H7 (cell line): Measurements from ENCODE around the gene GRK4. TPM values are rescaled to one million over a fixed set of nuclear protein-coding genes. Genes with fewer than 3 reads are reported as not detected.
A peak's percentile ranks its signal among the peaks of the same experiment; 100 is the strongest.
"Not testable (repeated sequence)": the region's sequence is repeated elsewhere in the genome, so short reads cannot be mapped to it uniquely, and the experiment has no call there.

Source experiments
- DNase-seq: peaks from one replicate; pipeline ENCODE4 v3.0.0; 2012
- H3K27me3 ChIP-seq: 2 replicates; pipeline ENCODE4 v1.6.0; 2011; ENCODE audit warnings: mild to moderate bottlenecking, low read length; ENCODE audit not compliant: control insufficient read depth, insufficient read depth
- H3K36me3 ChIP-seq: replicated peaks from 2 replicates; pipeline ENCODE4 v1.5.1; 2011; ENCODE audit warnings: low read length; ENCODE audit not compliant: control insufficient read depth, insufficient read depth
- H3K4me3 ChIP-seq: 2 replicates; pipeline ENCODE4 v1.5.1; 2011; ENCODE audit warnings: low read depth, mild to moderate bottlenecking, control low read depth, low read length, moderate library complexity; ENCODE audit not compliant: insufficient read depth
- total RNA-seq: library from RNA; depleted of rRNA; stranded (reverse); fragments of >200 nt; shearing (Covaris generic); gene quantifications from 2 replicates; pipeline ENCODE4 v1.2.3, GENCODE V29; 2014

GRK4 gene
- total RNA-seq, 1 experiment from 2014 or later, result 0.48 TPM

DNA sequence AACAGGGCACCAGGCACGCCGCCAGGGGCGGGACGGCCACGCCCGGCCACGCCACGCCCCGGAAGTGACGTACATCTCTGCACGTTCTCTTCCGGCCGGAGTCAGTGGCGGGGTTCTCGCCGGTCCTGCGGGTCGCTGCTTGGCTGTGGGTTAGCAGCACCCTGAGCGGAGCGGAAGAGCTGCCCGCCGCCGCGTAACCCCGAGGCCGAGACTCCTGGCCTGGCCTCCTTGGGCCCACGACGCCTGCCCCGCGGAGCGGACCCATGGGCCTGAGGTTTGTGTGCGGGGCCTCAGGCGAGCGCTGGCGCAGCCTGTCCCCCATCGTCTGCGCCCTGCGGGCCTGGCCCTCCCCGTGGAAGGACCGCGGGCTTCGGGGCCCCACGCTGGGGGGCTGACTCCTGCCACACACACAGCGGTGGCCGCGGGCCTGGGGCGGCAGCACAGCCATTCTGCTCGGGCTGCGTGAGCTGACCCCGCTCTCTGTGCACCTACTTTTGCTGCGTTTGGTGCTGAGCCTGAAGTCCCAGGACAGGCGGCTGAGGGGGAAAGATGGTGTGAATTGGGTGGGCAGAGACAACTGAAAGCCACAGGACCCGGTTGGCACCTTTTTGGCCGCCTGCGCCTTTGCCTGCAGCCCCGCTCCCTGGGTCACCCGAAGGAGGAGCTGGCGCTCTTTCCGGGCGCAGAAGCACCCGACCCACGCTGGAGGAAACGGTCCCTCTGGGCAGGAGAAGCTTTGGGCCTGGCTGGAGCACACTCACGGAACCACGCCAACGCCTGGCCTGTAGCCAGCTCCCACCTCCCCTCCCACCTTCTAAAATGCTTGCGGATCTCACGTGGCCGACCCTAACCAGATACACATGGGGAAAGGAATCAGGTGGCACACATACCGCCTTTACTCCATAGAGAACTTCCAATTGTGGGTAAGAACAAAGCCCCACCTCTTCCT lies 28.3 kb upstream of the GRK4 start:
- Histone ChIP-seq H3K36me3 (peaks cover 23% of the 10 kb centered on the region), H3K4me3 (peak overlapping the region; percentile 93), H3K27me3 (no peaks in the 10 kb centered on the region)
- no peak for DNase-seq

DNA sequence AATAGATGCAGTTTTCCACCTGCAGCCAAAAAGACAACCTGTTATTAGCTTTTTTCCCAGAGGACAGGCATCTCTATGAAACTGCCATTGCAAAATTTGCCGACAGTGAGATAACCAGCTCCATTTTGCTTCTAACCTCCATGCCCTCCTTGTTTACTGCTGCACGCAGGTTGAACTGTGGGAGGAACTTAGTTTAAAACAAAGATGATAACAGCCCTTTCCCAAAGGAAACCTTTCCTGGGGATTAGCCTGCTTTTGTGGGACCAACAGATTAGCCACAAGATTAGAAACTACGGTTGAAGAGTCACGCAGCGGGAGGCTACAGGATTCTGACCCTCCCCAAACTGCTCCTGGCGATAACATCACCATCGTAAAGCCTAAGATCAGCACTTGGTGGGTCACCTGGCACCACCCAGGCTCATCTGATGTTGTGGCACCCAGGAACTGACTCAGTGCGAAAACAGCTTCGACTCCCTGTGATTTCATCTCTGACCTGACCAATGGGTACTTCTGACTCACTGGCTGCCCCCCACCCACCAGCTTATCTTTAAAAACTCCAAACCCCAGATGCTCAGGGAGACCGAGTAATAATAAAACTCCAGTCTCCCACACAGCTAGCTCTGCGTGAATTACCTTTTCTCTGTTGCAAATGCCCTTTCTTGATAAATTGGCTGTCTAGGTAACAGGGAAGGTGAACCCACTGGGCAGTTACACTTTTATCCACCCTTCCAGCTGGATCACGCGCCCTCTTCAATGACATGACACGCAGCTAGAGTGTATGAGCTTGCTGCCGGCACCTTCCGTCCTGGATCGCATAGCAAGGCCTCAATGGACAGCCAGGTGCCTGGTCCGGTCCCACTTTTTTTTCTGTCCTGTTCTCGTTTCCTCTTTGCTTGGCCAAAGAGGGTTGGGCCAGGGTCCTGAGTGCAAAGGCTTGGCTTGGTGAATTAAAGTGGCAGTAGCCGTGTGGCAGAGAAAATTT lies 27.3 kb upstream of the GRK4 start:
- H3K4me3 ChIP-seq, result peak overlapping the region; percentile 93; the same call in 1 of the 2 replicates
- DNase-seq, result no peak
- no peaks in the 10 kb centered on the region for H3K27me3 ChIP-seq
- peaks cover 31% of the 10 kb centered on the region for H3K36me3 ChIP-seq

DNA sequence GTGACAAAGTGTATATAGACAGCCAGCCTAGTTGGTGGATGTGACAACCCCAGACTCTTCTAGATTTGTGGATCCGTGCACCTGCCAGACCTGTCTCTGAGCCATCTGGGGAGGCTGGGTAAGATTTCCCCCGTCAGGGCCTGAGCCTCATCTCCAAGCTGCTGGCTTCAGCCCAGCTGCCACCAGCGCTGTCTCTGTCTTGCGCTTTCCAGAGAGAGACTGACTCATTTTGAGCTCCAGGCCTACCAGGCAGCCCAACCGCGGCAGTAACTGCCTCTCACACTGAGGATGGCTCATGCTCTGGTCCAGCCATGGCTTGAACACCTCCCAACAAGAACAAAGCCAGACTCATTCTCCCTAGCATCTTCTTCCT lies 26.6 kb upstream of the GRK4 start:
- Histone ChIP-seq H3K27me3 (no peaks in the 10 kb centered on the region), H3K4me3 (no peak overlapping the region), H3K36me3 (peaks cover 33% of the 10 kb centered on the region)
- no peak for DNase-seq

DNA sequence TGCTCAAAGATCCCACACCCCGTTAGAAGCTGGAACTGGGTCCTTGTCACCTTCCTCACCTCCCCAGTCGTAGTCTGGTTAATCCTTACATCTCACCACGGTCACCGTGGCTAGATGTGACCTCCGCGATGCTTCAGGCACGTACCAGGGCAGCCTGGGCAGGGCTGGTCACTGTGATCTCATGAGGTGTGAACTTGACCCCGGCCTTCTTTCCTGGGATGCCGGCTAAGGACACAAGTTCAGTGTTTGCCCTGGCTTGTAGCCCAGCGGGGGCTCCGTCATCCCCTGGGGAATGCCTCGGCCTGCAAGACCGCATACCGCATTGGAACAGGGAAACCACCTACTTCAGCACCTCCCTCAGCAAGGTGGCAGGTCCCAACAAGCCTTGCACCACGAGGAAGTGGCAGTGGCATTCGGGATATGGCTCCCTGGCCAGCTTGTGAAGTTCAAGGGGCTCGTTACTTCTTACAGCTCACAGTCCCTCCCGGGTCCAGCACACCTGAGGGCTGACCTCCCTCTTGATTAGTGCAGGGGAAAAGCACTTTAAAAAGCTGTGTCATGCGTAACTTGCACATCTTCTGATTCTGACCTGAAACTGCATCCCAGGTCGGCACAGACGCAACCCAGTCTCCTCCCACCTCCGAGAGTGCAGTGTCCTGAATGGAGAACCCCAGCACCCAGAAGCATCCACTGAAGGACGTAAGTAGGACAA lies 26.1 kb upstream of the GRK4 start:
- Histone ChIP-seq H3K36me3 (peaks cover 34% of the 10 kb centered on the region), H3K4me3 (no peak overlapping the region), H3K27me3 (no peaks in the 10 kb centered on the region)
- no peak for DNase-seq

DNA sequence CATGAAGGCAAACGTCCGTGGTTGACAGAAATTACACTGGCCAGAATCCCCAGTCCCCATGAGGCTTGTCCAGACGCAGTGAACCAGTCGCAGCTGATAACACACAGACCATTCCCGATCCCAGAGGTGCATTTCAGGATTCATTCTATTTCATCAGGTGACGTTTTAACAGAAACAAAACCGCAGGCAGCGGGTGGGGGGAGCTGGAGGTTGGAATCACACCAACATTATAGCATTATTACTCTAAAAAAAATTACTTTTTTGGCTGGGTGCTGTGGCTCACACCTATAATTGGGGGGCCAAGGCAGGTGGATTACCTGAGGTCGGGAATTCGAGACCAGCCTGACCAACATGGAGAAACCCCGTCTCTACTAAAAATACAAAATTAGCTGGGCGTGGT lies 25.4 kb upstream of the GRK4 start:
- Histone ChIP-seq H3K36me3 (peaks cover 34% of the 10 kb centered on the region), H3K27me3 (no peaks in the 10 kb centered on the region), H3K4me3 (no peak overlapping the region)
- no peak for DNase-seq

DNA sequence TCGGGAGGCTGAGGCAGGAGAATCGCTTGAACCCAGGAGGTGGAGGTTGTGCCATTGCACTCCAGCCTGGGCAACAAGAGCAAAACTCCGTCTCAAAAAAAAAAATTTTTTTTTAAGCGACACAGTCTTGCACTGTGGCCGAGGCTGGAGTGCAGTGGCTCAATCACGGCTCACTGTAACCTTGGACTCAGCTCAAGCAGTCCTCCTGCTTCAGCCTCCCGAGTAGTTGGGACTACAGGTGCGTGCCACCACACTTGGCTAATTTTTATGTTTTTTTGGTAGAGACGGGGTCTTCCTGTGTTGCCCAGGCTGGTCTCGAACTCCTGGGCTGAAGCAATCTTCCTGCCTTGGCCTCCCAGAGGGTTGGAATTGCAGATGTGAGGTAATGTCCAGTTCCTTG lies 25.0 kb upstream of the GRK4 start:
- H3K36me3 ChIP-seq, result peaks cover 37% of the 10 kb centered on the region
- H3K4me3 ChIP-seq, DNase-seq, H3K27me3 ChIP-seq: not testable (repeated sequence)

DNA sequence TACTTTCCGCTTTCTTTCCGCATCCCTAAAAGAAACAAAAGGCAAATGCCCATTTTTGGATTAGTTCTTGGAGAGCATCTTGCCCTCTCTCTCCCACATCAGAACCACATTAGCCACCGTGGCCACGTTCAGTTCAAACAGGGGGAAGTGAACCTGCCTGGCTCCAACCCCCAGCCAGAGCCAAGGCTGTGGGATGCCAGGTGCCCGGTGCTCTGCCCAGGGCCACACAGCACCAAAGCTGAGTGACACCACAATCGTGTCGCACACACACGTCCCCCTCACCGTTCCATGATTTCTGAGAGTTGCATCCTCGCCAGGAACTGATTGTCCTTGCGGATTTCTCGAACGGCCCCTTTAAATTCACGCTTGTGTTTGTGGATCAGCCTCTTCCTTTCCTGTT lies 24.5 kb upstream of the GRK4 start:
- Histone ChIP-seq H3K36me3 (peaks cover 39% of the 10 kb centered on the region), H3K4me3 (no peak overlapping the region), H3K27me3 (no peaks in the 10 kb centered on the region)
- no peak for DNase-seq

DNA sequence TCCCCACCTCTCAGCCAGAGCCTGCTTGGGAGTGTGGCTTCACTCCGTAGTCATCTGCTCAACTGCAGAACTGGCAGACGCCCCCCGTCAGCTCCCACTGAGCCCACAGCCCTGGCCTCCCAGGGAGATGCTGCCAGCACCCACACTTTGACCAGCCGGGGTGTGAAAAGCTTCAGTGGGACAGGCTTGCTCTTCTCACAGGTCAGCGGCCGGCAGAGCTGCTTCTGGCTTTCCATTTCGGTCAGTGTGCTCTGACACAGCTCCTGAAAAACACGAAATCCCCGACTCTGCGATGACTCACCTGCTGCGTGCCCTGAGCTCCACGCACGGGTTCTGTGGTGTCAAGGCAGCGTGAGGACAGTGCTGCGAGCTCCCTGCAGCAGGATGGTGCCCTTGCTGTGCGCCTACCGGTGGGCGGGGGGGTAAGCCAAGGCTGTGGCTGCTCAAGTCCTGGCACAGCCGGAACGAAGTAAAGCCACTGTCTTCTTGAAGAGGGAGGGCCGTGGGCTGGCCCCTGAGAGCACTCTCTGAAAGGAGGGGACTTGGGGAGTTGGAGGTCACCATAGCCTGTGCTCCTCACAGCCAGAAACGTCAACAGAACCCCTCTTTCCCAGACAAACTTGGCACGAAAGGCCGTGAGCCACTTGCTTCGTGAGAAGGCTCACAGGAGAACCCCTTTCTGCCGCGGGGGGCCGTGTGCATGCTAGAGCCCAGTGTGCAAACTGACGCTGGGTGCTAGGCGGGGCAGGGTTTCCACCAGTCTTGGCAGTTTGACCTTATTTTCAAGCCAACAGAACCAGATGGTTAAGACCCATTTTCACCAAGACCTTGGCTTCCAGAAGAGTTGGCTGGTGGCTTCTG lies 23.8 kb upstream of the GRK4 start:
- peak; percentile 38 for DNase-seq
- peaks cover 39% of the 10 kb centered on the region for H3K36me3 ChIP-seq
- no peak overlapping the region for H3K4me3 ChIP-seq
- H3K27me3 ChIP-seq, result no peaks in the 10 kb centered on the region

DNA sequence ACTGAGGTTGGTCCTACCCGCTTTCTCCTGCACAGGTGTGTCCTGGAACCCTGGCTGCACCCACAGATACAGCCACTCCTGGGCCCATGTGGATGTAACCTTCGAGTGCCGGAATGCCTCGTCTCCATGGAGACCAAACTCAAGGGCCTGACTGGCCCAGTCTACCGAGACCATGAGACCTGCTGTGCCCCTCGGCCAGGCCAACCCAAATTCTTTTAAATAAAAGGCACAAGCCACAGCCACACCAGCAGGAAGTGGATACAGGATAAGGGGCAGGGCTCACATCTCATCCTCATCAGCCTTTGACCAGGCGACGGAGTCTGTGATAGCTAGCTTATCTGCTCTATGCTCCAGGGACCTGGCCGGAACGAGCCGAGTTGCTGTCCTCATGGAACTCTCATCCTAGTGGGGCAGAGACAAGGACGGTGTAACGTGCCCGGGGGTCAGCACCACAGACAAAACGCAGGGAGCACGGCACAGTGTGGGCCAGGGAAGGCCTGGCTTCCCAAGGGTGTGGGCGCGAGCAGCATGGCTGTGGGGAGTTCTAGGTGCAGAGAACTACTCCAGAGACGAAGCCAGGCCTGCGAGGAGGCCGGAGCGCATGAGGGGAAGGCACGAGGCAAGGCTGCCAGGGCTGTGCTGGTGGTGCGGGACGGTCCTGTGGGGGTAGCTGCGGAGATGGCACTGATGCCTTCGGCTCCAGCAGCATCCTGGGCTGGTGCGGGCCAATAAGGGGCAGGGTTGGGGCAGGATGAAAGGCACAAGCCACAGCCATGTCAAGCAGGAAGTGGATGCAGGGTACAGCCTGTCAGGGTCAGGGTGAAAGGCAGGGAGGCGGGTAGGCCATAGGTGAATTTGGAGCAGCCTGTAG lies 22.9 kb upstream of the GRK4 start:
- Histone ChIP-seq H3K4me3 (no peak overlapping the region), H3K36me3 (peaks cover 40% of the 10 kb centered on the region), H3K27me3 (no peaks in the 10 kb centered on the region)
- peak; percentile 49 for DNase-seq

DNA sequence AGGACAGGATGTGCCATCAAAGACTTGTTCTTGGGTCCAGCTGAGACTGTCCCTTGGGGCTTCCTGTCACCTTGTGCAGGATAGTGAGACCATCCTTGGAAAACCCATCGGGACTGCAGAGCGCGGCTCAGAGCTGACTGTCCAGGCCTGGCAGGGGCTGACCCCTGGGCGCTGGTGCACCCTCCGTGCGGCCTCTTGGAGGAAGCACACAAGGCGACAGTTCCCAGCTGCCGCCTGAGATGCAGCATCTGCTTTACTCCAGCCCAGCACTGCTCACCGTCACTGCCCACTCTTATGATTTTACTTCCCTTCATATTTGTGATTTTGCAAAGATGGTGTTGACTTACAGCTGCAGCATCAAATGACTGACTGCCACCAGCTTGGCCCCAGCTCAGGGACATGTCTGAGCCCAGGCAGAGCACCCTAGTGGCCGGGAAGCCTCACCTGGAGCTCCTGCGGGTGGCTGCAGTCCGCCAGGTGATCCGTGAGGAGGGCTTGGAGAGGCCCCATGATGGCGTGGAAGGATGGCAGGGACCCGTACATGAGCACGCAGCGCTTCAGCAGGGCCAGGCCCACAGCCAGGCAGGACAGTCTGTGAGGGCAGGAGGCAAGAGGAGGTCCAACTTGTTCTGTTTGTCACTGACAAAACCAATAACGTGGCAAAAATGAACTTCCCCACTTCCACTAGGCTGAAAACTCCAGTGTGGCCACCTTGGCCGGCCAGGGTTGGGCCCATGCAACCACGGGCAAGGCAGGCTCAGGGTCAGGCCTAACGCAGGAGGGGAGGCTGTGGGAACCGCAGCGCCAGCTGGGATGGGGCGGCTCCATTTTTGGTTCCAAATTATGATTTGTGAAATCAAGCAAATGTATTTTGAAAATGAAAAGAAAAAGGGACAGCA lies 22.0 kb upstream of the GRK4 start:
- H3K27me3 ChIP-seq, result no peaks in the 10 kb centered on the region
- DNase-seq, result peak; percentile 45
- H3K4me3 ChIP-seq, result no peak overlapping the region
- H3K36me3 ChIP-seq, result peaks cover 44% of the 10 kb centered on the region

DNA sequence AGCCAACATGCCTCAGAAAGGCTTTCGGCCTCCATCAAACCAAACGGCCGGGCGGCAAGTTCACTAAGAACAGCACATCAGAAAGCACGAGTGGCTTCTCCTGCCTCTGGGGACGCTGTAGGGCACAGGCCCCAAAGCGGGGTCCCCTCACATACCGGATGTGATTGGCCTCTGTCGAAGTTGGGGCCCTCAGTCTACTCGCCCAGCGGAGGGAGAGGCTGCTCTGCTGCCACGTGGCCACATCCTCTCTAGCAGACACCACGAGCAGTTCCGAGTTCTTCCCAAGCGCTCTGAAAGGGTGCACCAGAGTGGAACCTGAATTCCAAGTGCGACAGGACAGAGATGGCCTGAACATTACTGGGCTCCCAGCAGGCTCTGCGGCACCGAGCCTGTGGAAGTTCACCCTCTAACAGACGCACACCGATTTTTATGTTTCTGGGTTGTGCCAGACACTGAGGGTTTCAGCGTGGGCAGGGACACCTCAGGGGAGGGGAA lies 21.3 kb upstream of the GRK4 start:
- peak; percentile 60 for DNase-seq
- Histone ChIP-seq H3K27me3 (no peaks in the 10 kb centered on the region), H3K4me3 (no peak overlapping the region), H3K36me3 (peaks cover 51% of the 10 kb centered on the region)
